HepG2 (cell line): Measurements from ENCODE around the gene UNC50. TPM values are rescaled to one million over a fixed set of nuclear protein-coding genes. Genes with fewer than 3 reads are reported as not detected.
A peak's percentile ranks its signal among the peaks of the same experiment; 100 is the strongest.

ENCODE experiments used
- CAMTA2 ChIP-seq: sonication (generic); formaldehyde crosslinking; IDR thresholded peaks from 2 replicates; pipeline ENCODE4 v1.4.0; 2020; ENCODE audit warnings: mild to moderate bottlenecking, missing genetic modification reagents, borderline replicate concordance
- CERS6 ChIP-seq: sonication (generic); formaldehyde crosslinking; IDR thresholded peaks from 2 replicates; pipeline ENCODE4 v1.5.0; 2020; ENCODE audit warnings: missing genetic modification reagents
- DZIP1 ChIP-seq: sonication (generic); formaldehyde crosslinking; IDR thresholded peaks from 2 replicates; pipeline ENCODE4 v1.5.0; 2020; ENCODE audit warnings: mild to moderate bottlenecking, missing genetic modification reagents
- KLF9 ChIP-seq: IDR thresholded peaks from 2 replicates; pipeline ENCODE4 v1.6.1; 2016; ENCODE audit warnings: low read depth
- ZFP36 ChIP-seq: fragments of 150-350 bp; IDR thresholded peaks from 2 replicates; pipeline ENCODE4 v1.6.1; 2018; ENCODE audit warnings: borderline replicate concordance, low read length, low read depth; ENCODE audit not compliant: partially characterized antibody
- ZNF235 ChIP-seq: sonication (generic); formaldehyde crosslinking; IDR thresholded peaks from 2 replicates; pipeline ENCODE4 v1.8.1; 2023; ENCODE audit warnings: mild to moderate bottlenecking, missing genetic modification reagents, borderline replicate concordance
- ZNF333 ChIP-seq: sonication (generic); formaldehyde crosslinking; IDR thresholded peaks from 2 replicates; pipeline ENCODE4 v1.4.0; 2020; ENCODE audit warnings: mild to moderate bottlenecking, missing genetic modification reagents, borderline replicate concordance
- polyA plus RNA-seq, 8 experiments: library from polyadenylated mRNA; depleted of rRNA in 3 of 8; stranded (reverse) in 7 of 8; unstranded in 1 of 8; fragments of >200 nt; fragmentation: Illumina TruSeq in 4 of 8; extraction: Trizol in 4 of 8; gene quantifications; 2 replicates each; pipeline versions ENCODE4 v1.2.1 to v1.2.3, GENCODE V29; 2011 to 2016; ENCODE audit warnings: low read depth in 4 of 8, missing spikeins in 1 of 8, mixed read lengths in 1 of 8; ENCODE audit not compliant: insufficient read depth in 1 of 8
- total RNA-seq, 5 experiments: library from RNA; depleted of rRNA; stranded (reverse); fragments of >200 nt; fragmentation: Illumina TruSeq; extraction: Trizol; gene quantifications; 2 replicates each; pipeline ENCODE4 v1.2.3, GENCODE V29; 2016; ENCODE audit warnings: low read depth in 1 of 5
- TF ChIP-seq, protein P1 (sequence below): conservative IDR thresholded peaks from 2 replicates; pipeline ENCODE4 v1.6.1; 2018; ENCODE audit warnings: missing genetic modification reagents
- TF ChIP-seq, protein P2 (sequence below): sonication (generic); formaldehyde crosslinking; IDR thresholded peaks from 2 replicates; pipeline ENCODE4 v1.4.0; 2020; ENCODE audit warnings: missing genetic modification reagents

Gene UNC50
- total and polyA plus RNA-seq, 2 of the 13 experiments (the other 11 are each of a cell fraction or from before 2014, with no cell fraction given): 92.6 to 95.6 TPM

DNA sequence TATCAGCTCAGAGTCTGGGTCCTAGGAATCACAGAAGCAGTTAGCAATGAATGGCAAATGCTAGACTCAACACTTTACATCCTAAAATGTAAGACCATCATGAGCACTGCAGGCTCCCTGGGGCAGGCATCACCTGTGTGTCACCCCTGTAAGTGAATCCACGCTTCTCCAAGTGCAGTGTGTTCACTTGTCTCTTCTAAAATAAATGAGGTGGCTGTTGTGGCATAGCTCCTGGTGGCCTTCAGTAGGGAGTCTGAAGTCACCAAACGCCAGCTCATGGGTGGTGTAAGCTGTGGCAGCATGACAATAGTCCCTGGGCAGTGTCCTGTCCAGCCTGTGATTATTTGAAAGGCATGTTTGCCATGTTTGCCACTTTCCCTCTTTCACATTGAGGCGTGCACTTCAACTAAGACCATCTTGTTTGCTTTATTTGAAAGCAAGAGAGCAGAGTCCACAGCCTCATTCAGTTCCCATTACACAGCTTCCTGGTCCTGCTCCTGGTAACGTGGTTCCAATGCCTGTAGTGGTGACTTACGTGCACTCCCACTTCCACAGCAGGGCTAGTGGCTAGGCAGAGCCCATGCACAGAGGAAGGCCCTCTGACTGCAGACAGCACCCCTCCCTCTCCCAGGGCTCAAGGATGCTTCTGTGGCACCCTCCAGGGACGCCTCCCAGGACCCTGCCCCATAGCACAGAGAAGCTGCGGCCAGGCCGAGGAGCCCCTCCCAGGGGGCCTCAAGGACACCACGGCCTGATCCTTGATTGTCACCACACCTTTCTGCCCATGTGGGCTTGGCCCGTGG, 24.4 kb upstream of the UNC50 start (continued):
- no peak for TF ChIP-seq CERS6 (CRISPR knock-in tag)
- TF ChIP-seq ZNF333 (CRISPR knock-in tag): peak; percentile 61; the same call in 1 of the 2 replicates
- no peak for TF ChIP-seq ZFP36
- TF ChIP-seq, protein P1, sequence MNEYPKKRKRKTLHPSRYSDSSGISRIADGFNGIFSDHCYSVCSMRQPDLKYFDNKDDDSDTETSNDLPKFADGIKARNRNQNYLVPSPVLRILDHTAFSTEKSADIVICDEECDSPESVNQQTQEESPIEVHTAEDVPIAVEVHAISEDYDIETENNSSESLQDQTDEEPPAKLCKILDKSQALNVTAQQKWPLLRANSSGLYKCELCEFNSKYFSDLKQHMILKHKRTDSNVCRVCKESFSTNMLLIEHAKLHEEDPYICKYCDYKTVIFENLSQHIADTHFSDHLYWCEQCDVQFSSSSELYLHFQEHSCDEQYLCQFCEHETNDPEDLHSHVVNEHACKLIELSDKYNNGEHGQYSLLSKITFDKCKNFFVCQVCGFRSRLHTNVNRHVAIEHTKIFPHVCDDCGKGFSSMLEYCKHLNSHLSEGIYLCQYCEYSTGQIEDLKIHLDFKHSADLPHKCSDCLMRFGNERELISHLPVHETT: no peak
- TF ChIP-seq KLF9 (CRISPR knock-in tag): 0 out of 2 replicates have a peak, but pooled peaks have one; percentile 65
- TF ChIP-seq, protein P2, sequence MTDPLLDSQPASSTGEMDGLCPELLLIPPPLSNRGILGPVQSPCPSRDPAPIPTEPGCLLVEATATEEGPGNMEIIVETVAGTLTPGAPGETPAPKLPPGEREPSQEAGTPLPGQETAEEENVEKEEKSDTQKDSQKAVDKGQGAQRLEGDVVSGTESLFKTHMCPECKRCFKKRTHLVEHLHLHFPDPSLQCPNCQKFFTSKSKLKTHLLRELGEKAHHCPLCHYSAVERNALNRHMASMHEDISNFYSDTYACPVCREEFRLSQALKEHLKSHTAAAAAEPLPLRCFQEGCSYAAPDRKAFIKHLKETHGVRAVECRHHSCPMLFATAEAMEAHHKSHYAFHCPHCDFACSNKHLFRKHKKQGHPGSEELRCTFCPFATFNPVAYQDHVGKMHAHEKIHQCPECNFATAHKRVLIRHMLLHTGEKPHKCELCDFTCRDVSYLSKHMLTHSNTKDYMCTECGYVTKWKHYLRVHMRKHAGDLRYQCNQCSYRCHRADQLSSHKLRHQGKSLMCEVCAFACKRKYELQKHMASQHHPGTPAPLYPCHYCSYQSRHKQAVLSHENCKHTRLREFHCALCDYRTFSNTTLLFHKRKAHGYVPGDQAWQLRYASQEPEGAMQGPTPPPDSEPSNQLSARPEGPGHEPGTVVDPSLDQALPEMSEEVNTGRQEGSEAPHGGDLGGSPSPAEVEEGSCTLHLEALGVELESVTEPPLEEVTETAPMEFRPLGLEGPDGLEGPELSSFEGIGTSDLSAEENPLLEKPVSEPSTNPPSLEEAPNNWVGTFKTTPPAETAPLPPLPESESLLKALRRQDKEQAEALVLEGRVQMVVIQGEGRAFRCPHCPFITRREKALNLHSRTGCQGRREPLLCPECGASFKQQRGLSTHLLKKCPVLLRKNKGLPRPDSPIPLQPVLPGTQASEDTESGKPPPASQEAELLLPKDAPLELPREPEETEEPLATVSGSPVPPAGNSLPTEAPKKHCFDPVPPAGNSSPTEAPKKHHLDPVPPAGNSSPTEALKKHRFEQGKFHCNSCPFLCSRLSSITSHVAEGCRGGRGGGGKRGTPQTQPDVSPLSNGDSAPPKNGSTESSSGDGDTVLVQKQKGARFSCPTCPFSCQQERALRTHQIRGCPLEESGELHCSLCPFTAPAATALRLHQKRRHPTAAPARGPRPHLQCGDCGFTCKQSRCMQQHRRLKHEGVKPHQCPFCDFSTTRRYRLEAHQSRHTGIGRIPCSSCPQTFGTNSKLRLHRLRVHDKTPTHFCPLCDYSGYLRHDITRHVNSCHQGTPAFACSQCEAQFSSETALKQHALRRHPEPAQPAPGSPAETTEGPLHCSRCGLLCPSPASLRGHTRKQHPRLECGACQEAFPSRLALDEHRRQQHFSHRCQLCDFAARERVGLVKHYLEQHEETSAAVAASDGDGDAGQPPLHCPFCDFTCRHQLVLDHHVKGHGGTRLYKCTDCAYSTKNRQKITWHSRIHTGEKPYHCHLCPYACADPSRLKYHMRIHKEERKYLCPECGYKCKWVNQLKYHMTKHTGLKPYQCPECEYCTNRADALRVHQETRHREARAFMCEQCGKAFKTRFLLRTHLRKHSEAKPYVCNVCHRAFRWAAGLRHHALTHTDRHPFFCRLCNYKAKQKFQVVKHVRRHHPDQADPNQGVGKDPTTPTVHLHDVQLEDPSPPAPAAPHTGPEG (CRISPR knock-in tag): no peak; the same call in 1 of the 2 replicates
- no peak for TF ChIP-seq ZNF235 (CRISPR knock-in tag)
- TF ChIP-seq DZIP1 (CRISPR knock-in tag): 0 out of 2 replicates have a peak, but pooled peaks have one; percentile 39
- no peak for TF ChIP-seq CAMTA2
